Fibroblast of peridontal ligament (primary cell): Measurements from ENCODE around the gene SPARCL1.
"Not testable (repeated sequence)": the region's sequence is repeated elsewhere in the genome, so short reads cannot be mapped to it uniquely, and the experiment has no call there.

ENCODE experiments used
- DNase-seq: peaks from one replicate; pipeline ENCODE4 v3.0.0-alpha.2; 2010; ENCODE audit errors: extremely low read depth

The SPARCL1 gene

DNA sequence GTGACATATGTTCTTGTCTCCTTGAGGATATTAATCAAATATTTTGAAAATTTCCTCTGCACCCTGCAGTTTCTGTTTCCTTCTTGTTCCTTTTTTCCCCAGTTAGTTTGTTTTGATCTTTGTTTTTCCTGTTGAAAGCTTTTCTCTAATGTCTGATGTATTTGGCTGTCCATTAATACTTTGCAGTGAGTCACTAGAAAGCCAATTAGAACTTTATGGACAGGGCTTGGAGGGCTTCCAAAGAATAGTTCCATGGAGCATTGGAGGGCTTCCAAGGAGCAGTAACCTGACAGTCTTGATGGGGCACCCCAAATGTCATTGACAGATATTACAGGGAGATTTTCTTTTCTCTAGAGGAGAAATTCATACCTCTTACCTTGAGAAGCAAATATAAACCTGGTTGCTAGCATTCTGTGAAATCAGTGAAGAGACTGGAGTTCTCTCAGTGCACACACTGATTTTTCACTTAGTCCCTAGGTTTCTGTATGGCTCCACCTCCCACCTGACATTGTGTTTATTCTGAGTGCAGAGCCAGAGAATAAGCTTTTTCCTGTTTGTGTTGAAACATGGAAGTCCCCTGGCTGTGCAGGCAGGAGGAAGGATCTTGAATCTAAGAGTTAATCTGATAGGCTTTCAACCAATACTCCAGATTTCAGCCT lies 26.5 kb downstream of the SPARCL1 start:
- DNase-seq, result peak; percentile 18

DNA sequence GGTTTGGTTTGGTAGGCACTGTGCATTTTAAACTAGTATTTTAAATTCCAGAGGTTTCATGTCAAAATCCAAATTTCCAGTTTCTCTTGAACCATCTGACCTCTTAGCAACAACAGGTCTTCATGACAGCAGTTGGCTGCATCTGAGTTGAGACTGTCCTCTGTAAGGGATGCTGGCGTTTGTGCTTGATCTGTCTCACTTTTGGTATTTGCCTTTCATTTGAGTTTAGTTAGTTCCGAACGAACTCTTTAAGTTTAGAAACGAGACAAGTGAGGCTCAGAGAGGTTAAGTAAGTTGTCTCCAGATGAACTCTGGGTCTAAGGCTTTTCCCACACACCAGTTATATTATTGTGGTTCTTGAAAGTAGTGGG lies 29.1 kb downstream of the SPARCL1 start:
- no peak for DNase-seq

DNA sequence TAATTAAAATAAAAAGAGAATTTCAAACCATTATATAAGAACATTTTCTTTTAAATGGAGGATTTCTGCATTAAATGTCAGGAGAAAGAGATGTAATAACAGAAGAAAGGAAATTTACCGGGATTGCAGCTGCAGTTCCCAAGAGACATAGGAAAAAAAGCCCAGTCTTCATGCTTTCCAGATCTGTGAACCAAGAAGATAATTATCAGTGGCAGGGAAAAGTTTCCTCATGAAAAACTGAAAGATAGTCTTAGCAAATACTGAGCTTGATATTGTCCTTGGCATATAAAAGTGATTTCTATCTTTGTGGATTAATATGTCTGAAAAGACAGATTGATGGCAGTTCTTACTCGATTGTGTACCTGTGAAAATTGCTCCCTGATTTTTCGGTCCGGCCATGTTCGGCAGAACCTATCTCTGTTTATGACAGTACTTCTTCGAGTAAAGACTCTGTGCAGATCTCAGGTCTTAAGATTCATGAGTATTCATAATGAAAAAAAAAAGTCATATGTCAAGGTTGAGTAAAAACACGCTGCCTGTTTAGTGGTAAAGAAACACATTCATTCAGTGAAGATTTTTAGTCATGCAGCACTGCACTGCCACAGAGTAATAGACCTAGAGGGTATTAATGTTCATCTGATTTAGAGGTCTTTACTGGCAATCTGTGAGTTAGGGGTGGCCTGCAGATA lies 29.6 kb downstream of the SPARCL1 start:
- no peak for DNase-seq

DNA sequence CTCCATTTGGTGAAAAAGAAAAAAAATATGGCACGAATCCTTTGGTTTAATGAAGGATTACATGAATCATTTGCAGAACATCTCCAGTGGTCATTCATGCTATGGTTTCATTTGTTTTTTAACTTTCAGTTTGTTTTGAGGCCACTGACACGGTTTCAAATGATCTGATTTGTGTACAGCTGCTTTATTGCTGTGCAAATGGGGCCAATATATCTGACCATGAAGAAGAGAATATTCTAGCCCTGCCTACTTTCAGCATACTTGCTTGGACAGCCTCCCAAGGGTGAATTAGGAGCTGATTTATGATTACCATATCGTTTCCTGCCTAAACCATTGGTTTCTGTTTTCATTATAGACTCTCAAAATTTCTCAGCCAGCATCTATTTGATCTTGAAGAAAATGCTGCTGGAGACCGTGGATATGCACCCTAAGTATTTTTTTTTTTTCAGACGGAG lies 30.7 kb downstream of the SPARCL1 start:
- DNase-seq, result peak; percentile 85

DNA sequence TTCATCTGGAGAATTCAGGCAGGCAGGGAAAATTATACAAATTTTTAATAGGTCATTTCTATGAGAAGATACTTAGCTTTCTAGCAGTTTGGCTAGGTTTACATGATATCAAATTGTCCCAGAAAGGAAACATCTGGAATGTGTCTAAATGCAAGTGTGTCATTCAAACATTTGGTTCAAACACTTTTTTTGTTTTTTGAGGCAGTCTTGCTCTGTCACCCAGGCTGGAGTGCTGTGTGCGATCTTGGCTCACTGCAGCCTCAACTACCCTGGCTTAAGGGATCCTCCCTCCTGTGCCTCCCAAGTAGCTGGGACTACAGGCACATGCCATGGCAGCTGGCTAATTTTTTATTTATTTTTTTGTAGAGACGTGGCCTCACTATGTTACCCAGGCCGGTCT lies 31.6 kb downstream of the SPARCL1 start:
- no peak for DNase-seq

DNA sequence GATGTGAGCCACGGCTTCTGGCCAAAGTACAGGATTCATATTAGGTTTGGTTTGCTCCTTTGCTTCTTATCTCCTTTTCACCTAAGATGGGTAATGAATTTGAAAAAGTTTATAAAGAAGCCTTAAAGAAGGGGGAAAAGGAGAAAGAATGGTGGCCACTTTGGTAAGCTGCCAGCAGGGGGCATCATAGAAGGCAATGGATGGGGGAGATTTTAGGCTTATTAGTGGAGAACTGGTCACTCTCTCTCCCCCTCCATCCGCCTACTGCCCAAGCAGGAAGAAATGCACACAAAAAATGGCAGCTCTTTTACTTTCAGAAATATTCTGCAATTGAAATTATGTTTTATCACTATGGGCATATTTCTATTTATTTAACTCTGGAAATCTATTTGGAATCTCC lies 32.0 kb downstream of the SPARCL1 start:
- DNase-seq, result no peak

DNA sequence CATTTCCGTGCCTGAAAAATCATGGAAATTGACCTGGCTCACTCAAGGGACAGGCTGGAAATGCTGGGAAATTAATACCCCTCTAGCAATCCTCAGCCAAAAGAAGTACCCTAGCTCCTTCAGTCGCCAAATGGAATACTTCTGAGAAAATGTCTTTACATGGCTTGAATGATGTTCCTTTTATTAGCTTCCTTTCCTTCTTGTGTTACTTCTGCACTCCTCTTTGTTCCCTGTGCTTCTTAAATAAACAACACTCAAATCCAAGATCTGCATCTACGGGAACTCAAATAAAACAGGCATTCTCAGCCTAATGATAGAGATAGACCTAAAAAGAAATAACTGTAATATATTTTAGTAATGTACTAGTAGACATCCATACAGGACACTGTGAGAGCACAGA lies 36.1 kb downstream of the SPARCL1 start:
- DNase-seq, result no peak

DNA sequence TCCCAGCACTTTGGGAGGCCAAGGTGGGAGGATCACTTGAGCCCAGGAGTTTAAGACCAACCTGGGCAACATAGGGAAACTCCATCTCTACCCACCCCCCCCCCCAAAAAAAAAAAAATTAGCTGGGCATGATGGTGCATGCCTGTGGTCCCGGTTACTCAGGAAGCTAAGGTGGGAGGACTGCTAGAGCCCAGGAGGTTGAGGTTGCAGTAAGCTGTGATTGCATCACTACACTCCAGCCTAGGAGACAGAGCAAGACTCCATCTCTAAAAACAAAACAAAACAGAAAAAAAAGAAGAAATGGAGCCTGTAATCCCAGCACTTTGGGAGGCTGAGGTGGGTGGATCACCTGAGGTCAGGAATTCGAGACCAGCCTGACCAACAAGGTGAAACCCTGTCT lies 37.3 kb downstream of the SPARCL1 start:
- DNase-seq, result not testable (repeated sequence)

DNA sequence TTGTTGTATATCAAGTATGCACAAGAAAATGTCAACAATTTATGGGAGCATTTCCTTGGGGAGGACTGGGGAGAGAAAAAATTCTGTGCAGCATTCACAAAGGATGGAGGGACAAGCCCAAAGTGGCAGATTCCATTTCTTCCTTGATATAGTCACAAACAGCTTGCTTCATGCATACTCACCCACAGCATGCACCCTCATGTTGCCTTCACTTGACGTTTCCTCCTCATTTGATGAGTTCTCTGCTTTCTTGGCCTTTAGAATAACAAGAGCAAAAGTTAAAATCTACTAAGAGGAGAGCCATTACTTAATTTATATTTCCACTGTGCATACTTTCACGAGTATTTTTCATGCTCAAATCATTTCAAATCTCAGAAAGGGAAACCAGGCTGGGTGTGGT lies 37.7 kb downstream of the SPARCL1 start:
- DNase-seq, result no peak

DNA sequence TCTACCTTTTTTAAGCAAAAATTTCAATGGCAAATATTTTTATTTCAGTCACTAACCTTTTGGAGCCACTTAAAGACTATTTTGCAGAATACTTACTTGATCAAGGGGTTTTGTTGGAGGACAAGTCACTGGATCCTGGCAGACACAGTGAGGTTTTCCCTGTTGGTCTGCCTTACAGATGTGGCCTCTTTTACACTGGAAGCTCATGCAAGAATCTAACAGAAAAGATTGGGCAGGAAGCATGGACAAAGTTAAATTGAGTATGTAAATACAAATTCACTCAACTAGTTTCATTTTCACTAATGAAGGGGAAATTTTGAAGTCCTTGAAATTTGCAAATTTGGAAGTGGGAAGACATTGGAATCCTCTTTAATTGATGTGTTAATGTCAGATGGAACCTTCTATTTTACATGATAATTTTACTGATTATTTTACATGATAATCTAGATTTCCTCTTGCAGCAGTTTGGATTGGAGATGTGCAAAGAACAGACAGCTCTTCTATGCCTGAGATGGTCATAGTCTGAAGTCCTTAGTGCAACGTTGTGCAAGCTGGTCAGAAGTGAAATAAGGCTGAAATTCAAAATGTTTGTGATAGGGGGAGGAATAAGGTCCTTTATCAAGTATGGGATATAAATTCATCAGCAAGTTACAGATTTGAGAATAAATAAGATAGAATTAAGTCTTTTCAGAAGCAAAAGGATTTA lies 38.4 kb downstream of the SPARCL1 start:
- no peak for DNase-seq

DNA sequence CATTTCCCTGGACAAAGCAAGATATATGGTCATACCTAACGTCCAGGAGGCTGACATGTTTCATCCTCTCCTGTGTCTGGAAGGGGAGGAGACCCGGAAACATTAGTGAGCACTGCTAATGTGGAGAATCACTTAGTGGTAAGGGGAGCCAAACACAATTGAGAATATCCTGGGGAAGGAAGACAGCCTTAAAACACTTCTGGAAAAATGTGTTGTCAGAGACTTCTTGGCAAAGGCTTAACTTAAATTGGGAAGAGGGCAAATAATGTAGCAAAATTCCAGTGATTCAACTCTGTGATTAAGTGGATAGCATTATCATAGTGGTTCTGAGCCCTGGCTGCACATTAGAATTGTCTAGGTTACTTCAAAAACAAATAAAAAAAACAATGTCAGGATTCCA lies 39.5 kb downstream of the SPARCL1 start:
- peak; percentile 23 for DNase-seq

DNA sequence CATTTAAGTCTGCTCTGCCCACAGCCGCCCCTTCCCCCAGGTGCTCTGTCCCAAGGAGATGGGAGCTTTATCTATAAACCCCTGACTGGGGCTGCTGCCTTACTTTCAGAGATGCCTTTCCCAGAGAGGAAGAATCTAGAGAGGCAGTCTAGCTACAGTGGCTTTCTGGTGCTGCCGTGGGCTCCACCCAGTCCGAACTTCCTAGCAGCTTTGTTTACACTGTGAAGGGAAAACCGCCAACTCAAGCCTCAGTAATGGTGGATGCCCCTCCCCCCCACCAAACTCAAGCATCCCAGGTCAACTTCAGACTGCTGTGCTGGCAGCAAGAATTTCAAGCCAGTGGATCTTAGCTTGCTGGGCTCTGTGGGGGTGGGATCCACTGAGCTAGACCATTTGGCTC lies 40.5 kb downstream of the SPARCL1 start:
- not testable (repeated sequence) for DNase-seq

DNA sequence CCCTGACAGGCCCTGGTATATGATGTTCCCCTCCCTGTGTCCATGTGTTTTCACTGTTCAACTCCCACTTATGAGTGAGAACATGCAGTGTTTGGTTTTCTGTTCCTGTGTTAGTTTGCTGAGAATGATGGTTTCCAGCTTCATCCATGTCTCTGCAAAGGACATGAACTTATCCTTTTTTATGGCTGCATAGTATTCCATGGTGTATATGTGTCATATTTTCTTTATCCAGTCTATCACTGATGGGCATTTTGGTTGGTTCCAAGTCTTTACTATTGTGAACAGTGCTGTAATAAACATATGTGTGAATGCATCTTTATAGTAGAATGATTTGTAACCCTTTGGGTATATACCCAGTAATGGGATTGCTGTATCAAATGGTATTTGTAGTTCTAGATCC lies 45.9 kb downstream of the SPARCL1 start:
- DNase-seq, result not testable (repeated sequence)

DNA sequence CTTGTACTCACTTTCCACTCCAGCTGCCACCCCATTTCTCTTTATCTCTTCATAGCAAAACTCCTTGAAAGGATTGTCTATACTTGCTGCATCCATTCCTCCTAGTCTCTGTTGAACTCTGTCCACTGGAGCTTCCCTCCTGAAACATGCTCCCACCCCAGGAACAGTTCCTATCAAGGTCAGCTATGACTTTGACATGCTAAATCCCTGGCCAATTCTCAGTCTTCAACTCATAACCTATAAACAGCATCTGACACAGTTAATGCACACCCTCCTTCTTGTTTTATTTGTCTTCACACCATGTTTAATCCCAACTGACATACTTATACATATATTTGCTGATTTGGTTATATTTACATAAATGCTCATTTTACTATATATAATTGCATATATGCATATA lies 47.8 kb downstream of the SPARCL1 start:
- DNase-seq, result no peak

DNA sequence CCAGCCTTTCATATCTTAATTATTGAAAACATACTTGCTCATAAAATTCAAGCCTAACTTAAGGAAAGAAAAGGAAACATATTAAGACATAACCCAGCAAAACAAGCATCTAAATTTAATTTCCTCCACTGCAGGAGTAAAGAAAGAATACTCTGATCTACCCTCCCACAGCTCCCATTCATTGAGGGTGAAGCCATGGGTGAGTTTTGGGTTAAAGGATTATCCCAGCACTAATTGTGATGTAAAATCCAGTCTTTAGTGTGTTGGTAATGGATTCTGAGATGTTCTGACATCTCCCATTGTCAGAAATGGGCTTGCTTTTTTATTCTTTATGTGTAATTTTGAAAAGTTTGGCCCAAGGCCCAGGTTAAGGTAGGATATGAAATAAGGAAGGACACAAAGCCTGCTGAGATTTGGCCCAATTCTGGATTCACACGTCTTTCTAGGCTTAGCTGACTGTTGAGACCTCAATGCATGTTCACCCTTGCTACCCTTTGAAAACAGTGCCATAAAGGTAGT lies 50.4 kb downstream of the SPARCL1 start:
- no peak for DNase-seq

DNA sequence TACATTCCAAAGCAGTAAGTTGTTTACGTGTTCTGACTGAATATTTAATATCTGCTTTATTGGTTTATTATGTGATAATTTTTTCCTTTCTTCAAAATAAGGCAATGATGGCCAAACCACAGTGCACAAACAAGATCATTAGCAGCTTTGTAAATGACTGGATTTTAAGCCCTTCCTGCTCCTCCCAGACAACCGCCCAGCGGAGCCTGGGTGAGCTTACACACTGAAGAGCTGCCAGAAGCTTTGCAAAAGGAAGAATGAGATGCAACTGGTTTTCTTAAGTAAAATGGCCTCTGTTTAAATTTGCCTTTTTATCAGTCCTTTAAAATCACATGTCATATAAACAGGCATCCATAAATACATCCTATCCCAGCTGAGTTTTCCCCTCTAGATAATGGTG lies 52.2 kb downstream of the SPARCL1 start:
- DNase-seq, result no peak

DNA sequence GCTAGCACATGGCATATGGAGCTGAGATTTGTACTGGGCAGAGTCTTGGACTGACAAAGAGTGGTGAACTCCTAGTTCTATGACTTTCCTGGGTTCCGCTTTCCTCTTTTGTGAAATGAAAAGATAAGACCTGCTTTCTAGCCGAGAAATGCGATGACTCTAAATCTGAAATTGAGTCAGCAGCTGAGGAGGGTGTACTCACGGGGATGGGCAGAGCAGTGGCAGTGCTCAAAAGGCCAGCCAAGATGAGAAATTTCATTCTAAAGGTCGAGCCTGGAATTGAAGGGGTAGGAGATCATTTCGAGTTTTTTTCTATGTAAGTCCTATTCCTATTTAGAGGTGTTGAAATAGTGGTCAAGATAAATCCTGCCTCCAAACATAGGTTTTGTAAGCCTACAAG lies 59.8 kb downstream of the SPARCL1 start:
- DNase-seq, result no peak

DNA sequence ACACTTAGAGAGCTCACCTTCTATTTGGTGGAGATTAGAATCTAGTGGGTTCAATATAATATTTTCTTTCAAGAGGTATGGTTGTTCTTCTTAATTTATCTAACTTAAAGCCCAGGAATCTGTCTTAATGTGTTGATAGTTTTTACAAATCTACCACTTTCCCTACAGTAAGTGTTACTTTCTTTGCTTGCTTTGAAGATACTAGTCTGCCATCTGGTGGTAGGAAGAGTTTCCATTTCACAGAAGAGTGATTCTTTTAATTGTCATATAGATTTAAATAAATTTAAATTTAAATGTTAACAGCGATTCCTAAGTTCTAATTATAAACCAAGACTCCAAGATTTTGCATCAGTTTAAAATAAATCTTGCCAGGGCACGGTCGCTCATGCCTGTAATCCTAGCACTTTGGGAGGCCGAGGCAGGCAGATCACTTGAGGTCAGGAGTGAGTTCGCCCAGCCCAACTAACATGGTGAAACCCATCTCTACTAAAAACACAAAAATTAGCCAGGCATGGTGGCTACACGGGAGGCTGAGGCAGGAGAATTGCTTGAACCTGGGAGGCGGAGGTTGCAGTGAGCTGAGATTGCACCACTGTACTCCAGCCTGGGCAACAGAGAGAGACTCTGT lies 63.3 kb downstream of the SPARCL1 start:
- DNase-seq, result peak; percentile 80

DNA sequence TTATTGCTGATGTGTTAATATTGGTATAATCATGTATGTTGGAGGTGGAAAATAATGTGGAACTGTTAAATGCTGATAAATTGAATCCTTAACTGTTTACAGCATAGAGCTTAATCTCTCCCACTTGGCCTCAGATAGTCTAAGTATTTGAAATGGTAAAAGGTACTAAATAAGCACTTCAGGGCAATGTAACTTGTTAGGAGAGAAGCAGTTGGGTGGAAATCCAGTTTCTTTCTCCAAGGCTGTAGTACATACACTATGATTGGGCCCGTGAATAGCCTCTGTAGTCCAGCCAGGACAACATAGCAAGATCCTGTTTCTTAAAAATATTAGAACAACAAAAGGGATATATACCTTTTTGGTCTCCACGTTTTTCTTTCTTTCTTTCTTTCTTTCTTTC lies 67.1 kb downstream of the SPARCL1 start:
- DNase-seq, result no peak

DNA sequence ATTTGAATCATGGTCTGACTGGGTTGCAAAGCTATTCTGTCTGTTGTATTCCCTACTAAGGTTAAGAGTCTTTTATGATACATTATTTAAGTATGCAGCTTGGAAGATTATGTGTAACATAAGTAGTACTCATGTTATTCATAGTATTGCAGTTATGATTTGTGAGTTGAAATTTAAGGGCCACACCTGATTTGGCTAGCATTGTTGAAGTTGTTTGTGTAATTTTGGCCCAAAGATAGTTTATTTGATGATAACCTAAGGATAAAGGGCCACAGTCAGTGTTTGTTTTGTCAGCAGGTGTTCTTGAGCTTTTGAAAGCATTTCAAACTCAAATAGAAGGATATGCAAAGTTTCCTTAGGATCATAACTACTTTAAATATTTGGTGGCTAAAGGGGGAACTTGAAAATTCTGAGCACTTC lies 67.9 kb downstream of the SPARCL1 start:
- no peak for DNase-seq

DNA sequence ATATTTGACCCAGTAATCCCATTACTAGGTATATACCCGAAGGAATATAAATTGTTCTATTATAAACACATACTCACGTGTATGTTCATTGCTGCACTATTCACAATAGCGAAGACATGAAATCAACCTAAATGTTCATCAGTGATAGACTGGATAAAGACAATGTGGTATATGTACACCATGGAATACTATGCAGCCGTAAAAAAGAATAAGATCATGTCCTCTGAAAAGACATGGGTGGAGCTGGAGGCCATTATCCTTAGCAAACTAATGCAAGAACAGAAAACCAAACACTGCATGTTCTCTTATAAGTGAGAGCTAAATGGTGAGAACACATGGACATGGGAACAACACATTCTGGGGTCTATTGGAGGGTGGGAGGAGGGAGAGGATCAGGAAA lies 70.3 kb downstream of the SPARCL1 start:
- DNase-seq, result no peak

DNA sequence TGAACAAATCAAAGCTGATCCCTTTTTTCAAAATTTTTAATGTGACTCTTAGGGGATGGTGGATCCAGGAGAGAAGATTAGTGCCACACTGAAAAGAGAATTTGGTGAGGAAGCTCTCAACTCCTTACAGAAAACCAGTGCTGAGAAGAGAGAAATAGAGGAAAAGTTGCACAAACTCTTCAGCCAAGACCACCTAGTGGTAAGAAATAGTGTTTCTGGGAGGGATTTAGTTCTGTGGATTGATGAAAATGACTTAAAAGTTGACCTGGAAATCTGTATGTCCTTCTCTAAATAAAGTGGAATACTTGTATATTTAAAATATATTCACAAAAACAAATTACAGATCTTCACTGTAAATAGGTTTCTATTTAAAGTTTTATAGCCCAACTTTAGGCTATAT lies 77.6 kb downstream of the SPARCL1 start:
- no peak for DNase-seq
